Measurements from ENCODE around the gene DOK7. TPM values are rescaled to one million over a fixed set of nuclear protein-coding genes. Genes with fewer than 3 reads are reported as not detected.
"Not testable (repeated sequence)": the region's sequence is repeated elsewhere in the genome, so short reads cannot be mapped to it uniquely, and the experiment has no call there.

DOK7 gene
- total and polyA plus RNA-seq, 8 donors, result 0.37 to 8.1 (median 4.3) TPM; not detected in 1

DNA sequence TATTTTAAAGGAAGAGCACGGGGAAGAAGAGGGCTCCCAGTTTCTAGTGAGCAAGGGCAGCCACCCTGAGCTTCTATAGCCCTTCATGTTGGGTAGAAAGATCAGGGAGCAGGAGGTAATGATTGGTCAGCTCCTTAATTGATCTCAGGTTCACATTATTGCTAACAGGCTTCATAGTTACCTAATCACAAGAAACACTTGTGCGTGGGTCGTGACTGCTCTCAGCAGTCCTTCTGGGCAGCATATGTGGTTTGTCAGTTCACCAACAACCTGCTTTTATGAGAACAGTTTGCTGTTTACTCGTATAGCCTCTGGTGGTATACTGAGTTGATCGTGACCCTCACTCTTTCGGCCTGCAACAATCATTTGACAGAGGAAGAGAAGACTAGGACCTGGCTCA lies 4.7 kb upstream of the DOK7 start:
- peaks cover 11 to 20% (median 16%) of the 10 kb centered on the region in 4 donors for H3K9me3 ChIP-seq
- no peaks in the 10 kb centered on the region for H3K36me3 ChIP-seq
- WGBS, 5 donors, result 82 to 94% (median 90%) methylated on average over 6 of the region's 6 CpGs
- TF ChIP-seq POLR2AphosphoS5 (IDR thresholded peaks at IDR 0.05) (no peak), POLR2A (IDR thresholded peaks at IDR 0.05) (no peak), EP300 (IDR thresholded peaks at IDR 0.05) (no peak), CTCF (IDR thresholded peaks at IDR 0.05) (no peak)
- peaks cover 8 to 30% (median 23%) of the 10 kb centered on the region in 4 donors for H3K4me1 ChIP-seq
- H3K27ac ChIP-seq, result no peak overlapping the region
- DNase-seq, result no peak
- H3K4me3 ChIP-seq, result no peak overlapping the region
- peaks cover 0 to 12% (median 1%) of the 10 kb centered on the region in 3 donors for H3K27me3 ChIP-seq
- intact Hi-C loops (cut with DNase I; ENCODE audit: low total_unique reads), result no loop called here

DNA sequence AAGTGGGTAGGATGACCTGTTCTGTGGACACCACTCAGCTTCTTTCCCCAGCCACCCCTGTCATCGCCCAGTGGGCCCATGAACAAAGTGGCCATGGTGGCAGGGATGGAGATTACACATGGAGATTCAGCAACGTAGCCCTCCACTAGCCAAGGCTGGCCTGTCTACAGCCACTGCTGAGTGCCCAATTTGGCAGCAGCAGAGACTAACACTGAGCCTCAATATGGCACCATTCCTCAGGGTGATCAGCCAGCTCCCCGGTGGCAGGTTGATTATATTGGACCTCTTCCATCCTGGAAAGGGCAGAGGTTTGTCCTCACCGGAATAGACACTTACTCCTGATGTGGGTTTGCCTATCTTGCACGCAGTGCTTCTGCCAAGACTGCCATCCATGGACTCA lies 4.0 kb upstream of the DOK7 start:
- WGBS, 5 donors, result 68 to 89% (median 87%) methylated on average over 5 of the region's 5 CpGs
- H3K36me3 ChIP-seq; intact Hi-C loops (cut with DNase I; ENCODE audit: low total_unique reads); H3K4me3 ChIP-seq; H3K27ac ChIP-seq; DNase-seq: not testable (repeated sequence)
- H3K27me3 ChIP-seq, result peaks cover 0 to 20% (median 9%) of the 10 kb centered on the region in 3 donors
- peaks cover 8 to 38% (median 31%) of the 10 kb centered on the region in 4 donors for H3K4me1 ChIP-seq
- peaks cover 11 to 20% (median 16%) of the 10 kb centered on the region in 4 donors for H3K9me3 ChIP-seq

- Histone ChIP-seq H3K27me3 (peaks cover 0 to 38% (median 11%) of the 10 kb centered on the region in 3 donors), H3K36me3 (no peaks in the 10 kb centered on the region), H3K4me1 (peaks cover 8 to 40% (median 36%) of the 10 kb centered on the region in 4 donors), H3K27ac (peak overlapping the region; percentile 71 to 82 (median 73)), H3K9me3 (peaks cover under 1 to 8% (median 3%) of the 10 kb centered on the region in 4 donors), H3K4me3 (no peak overlapping the region)
- intact Hi-C loops (cut with DNase I; ENCODE audit: low total_unique reads), result no loop called here
- TF ChIP-seq POLR2A (IDR thresholded peaks at IDR 0.05), result no peak
- no peak for TF ChIP-seq EP300 (IDR thresholded peaks at IDR 0.05)
- TF ChIP-seq CTCF (IDR thresholded peaks at IDR 0.05), result no peak
- TF ChIP-seq POLR2AphosphoS5 (IDR thresholded peaks at IDR 0.05), result no peak
- DNase-seq, result no peak
- 65 to 83% (median 80%) methylated on average over 4 to 5 of the region's 5 CpGs for WGBS, 5 donors
Observed at GRCh38 chr4:3460926-3461325, 2.2 kb upstream of the DOK7 start.

DNA sequence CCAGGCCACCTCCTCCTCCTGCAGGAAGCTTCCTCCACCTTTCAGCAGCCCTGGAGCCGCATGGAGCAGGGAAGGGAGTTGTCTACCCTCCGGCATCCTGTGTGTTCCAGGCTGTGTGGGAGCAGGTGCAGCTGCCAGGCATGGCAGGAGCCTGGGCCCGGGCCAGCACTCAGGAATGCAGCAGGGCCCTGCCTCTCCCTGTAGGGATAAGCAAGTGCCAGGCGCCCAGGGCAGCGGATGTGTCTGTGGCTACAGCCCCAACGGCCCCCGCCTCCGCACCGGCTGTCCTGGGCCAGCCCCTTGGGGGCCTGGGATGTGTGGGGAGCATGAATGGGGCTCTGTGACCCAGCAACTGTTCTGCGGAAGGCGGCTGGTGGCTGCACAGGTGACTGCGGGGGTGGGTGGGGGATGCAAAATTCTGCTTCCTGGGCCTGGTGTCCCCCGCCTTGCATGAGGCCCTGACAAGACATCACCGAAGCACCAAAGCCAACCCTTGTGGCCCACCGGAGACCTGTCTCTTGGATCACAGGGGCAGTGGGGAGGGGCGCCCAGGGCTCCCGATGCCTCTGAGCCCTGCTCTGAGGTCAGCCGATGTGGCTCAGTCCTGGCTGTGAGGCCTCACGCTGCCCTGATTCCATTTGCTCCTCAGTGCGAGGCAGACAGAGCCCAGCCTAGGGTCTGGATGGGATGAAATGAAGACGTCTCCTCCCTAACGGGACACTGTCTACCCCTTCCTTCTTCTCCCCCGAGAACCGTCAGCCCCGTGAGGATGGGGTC lies 1.4 kb upstream of the DOK7 start:
- no peaks in the 10 kb centered on the region for H3K36me3 ChIP-seq
- TF ChIP-seq POLR2AphosphoS5 (IDR thresholded peaks at IDR 0.05), result peak; percentile 23 to 69 (median 67)
- no peak for TF ChIP-seq CTCF (IDR thresholded peaks at IDR 0.05)
- TF ChIP-seq EP300 (IDR thresholded peaks at IDR 0.05), result no peak
- H3K27ac ChIP-seq, result peak overlapping the region; percentile 71 to 82 (median 73)
- intact Hi-C loops (cut with DNase I; ENCODE audit: low total_unique reads), result no loop called here
- peaks cover 0 to 42% (median 11%) of the 10 kb centered on the region in 3 donors for H3K27me3 ChIP-seq
- no peak overlapping the region for H3K4me3 ChIP-seq
- WGBS, 5 donors, result 29 to 59% (median 38%) methylated on average over 14 to 25 of the region's 25 CpGs
- peaks cover 8 to 40% (median 36%) of the 10 kb centered on the region in 4 donors for H3K4me1 ChIP-seq
- DNase-seq, result peak; percentile 85 to 96
- H3K9me3 ChIP-seq, result peaks cover 0 to under 1% (median 0%) of the 10 kb centered on the region in 4 donors
